SK-N-SH (cell line): ENCODE data around the gene COL8A2. TPM values are rescaled to one million over a fixed set of nuclear protein-coding genes. Genes with fewer than 3 reads are reported as not detected.

Source experiments
- CTCF ChIA-PET: fragments of 300-600, 350-600 bp; formaldehyde crosslinking; extraction: SDS; loops from one replicate; lab custom pipeline; 2021; lab: Yijun Ruan, JAX
- POLR2A ChIA-PET: fragments of 350-600 bp; sonication (Branson Sonifier 250); formaldehyde crosslinking; extraction: SDS; loops from one replicate; lab custom pipeline; 2020; ENCODE audit warnings: antibody characterized with exemption, inconsistent platforms; lab: Yijun Ruan, JAX
- DNase-seq: peaks from one replicate; pipeline ENCODE4 v3.0.0; 2012
- H2AFZ ChIP-seq: fragments of 200-600 bp; sonication (generic); 2 replicates; pipeline ENCODE4 v1.8.1; 2016; ENCODE audit warnings: antibody characterized with exemption, mild to moderate bottlenecking, low read depth
- H3F3A ChIP-seq: fragments of 200-600 bp; sonication (generic); replicated peaks from 2 replicates; pipeline ENCODE3; 2016; ENCODE audit warnings: antibody characterized with exemption, mild to moderate bottlenecking; ENCODE audit not compliant: insufficient read depth
- H3K27ac ChIP-seq, 2 experiments: fragments of 200-500 bp in 1 of 2; fragments of 200-600 bp in 1 of 2; sonication (Bioruptor generic) in 1 of 2; sonication (generic), shearing (Covaris generic) in 1 of 2; 2 replicates each; pipeline versions ENCODE4 v1.5.1 to v1.6.1; 2014 to 2016; ENCODE audit warnings: low read depth in 2 of 2, inconsistent platforms in 1 of 2, low read length in 1 of 2, mild to moderate bottlenecking in 1 of 2, mixed read lengths in 1 of 2
- H3K27me3 ChIP-seq: fragments of 200-600 bp; sonication (generic), shearing (Covaris generic); 2 replicates; pipeline ENCODE4 v1.6.1; 2016; ENCODE audit warnings: mixed run types; ENCODE audit not compliant: insufficient read depth
- H3K36me3 ChIP-seq, 2 experiments: fragments of 200-500 bp in 1 of 2; fragments of 200-600 bp in 1 of 2; sonication (Bioruptor generic) in 1 of 2; sonication (generic) in 1 of 2; replicated peaks in 1 of 2; 2 replicates each; pipeline versions ENCODE3 to v1.5.1; 2014 to 2016; ENCODE audit warnings: low read length in 1 of 2, mild to moderate bottlenecking in 1 of 2; ENCODE audit not compliant: insufficient read depth in 2 of 2, control insufficient read depth in 1 of 2
- H3K4me1 ChIP-seq, 2 experiments: fragments of 200-500 bp in 1 of 2; fragments of 200-600 bp in 1 of 2; sonication (Bioruptor generic) in 1 of 2; sonication (generic), shearing (Covaris generic) in 1 of 2; 2 replicates each; pipeline versions ENCODE4 v1.5.1 to v1.6.1; 2014 to 2016; ENCODE audit warnings: low read depth in 1 of 2, low read length in 1 of 2, mixed run types in 1 of 2; ENCODE audit not compliant: insufficient read depth in 2 of 2, control insufficient read depth in 1 of 2
- H3K4me2 ChIP-seq: fragments of 200-600 bp; sonication (generic), shearing (Covaris generic); 2 replicates; pipeline ENCODE4 v1.6.1; 2017; ENCODE audit warnings: mixed run types
- H3K4me3 ChIP-seq, 2 experiments: fragments of 200-500 bp in 1 of 2; fragments of 200-600 bp in 1 of 2; sonication (Bioruptor generic) in 1 of 2; sonication (generic), shearing (Covaris generic) in 1 of 2; 2 replicates each; pipeline versions ENCODE4 v1.5.1 to v1.8.1; 2014 to 2016; ENCODE audit warnings: low read depth in 2 of 2, inconsistent platforms in 1 of 2, low read length in 1 of 2, mild to moderate bottlenecking in 1 of 2, mixed read lengths in 1 of 2, moderate library complexity in 1 of 2
- H3K79me2 ChIP-seq: fragments of 200-600 bp; sonication (generic); 2 replicates; pipeline ENCODE4 v1.8.1; 2017; ENCODE audit warnings: mild to moderate bottlenecking; ENCODE audit not compliant: insufficient read depth
- H3K9ac ChIP-seq: fragments of 200-600 bp; sonication (generic); 2 replicates; pipeline ENCODE4 v1.6.1; 2017; ENCODE audit warnings: mixed run types
- H3K9me2 ChIP-seq: fragments of 200-600 bp; sonication (generic); 2 replicates; pipeline ENCODE4 v1.6.1; 2017; ENCODE audit warnings: mixed run types
- H3K9me3 ChIP-seq: fragments of 200-600 bp; sonication (generic); 2 replicates; pipeline ENCODE4 v1.6.1; 2017; ENCODE audit warnings: mixed run types, mild to moderate bottlenecking, moderate library complexity
- H4K20me1 ChIP-seq: fragments of 200-600 bp; sonication (generic); 2 replicates; pipeline ENCODE4 v1.6.1; 2017; ENCODE audit warnings: mild to moderate bottlenecking, mixed run types; ENCODE audit not compliant: insufficient read depth
- ELF1 ChIP-seq: IDR thresholded peaks from 2 replicates; pipeline ENCODE4 v1.4.0; 2012
- EZH2phosphoT487 ChIP-seq: fragments of 200-600 bp; sonication (generic); IDR thresholded peaks from 2 replicates; pipeline ENCODE4 v1.6.1; 2017; ENCODE audit warnings: low read depth, mixed run types, mild to moderate bottlenecking, antibody characterized with exemption, moderate library complexity, borderline replicate concordance
- FOXJ3 ChIP-seq: sonication (generic); formaldehyde crosslinking; IDR thresholded peaks from 2 replicates; pipeline ENCODE4 v1.5.1; 2020; ENCODE audit warnings: mild to moderate bottlenecking, missing genetic modification reagents
- GABPA ChIP-seq: IDR thresholded peaks from 2 replicates; pipeline ENCODE4 v1.4.0; 2012; ENCODE audit warnings: low read depth, mild to moderate bottlenecking
- GATA2 ChIP-seq: sonication (generic); formaldehyde crosslinking; IDR thresholded peaks from 2 replicates; pipeline ENCODE4 v1.5.0; 2020; ENCODE audit warnings: mild to moderate bottlenecking, missing genetic modification reagents
- PBX3 ChIP-seq: IDR thresholded peaks from 2 replicates; pipeline ENCODE4; 2012
- RAD21 ChIP-seq: IDR thresholded peaks from 2 replicates; pipeline ENCODE4 v1.6.1; 2012; ENCODE audit warnings: mild to moderate bottlenecking, low read length
- RCOR1 ChIP-seq: fragments of 150-350 bp; IDR thresholded peaks from 2 replicates; pipeline ENCODE4 v1.6.1; 2017; ENCODE audit warnings: antibody characterized with exemption, low read length
- RFX5 ChIP-seq: IDR thresholded peaks from 2 replicates; pipeline ENCODE4 v1.6.1; 2012; ENCODE audit warnings: mild to moderate bottlenecking, improper control_type of control experiment, low read length
- SMC3 ChIP-seq: IDR thresholded peaks from 2 replicates; pipeline ENCODE4 v1.6.1; 2012; ENCODE audit warnings: low read depth, low read length, improper control_type of control experiment
- TAF1 ChIP-seq: IDR thresholded peaks from 2 replicates; pipeline ENCODE4 v1.6.1; 2012; ENCODE audit warnings: low read depth, mild to moderate bottlenecking, low read length, moderate library complexity, borderline replicate concordance
- TEAD4 ChIP-seq: IDR thresholded peaks from 2 replicates; pipeline ENCODE4 v1.4.0; 2012; ENCODE audit warnings: mild to moderate bottlenecking, borderline replicate concordance; ENCODE audit not compliant: insufficient read depth
- USF2 ChIP-seq: fragments of 150-350 bp; IDR thresholded peaks from 2 replicates; pipeline ENCODE4 v1.6.1; 2017; ENCODE audit warnings: antibody characterized with exemption, low read length, low read depth, borderline replicate concordance
- WGBS: methylation state at CpG from one replicate; pipeline ENCODE4 v1.1.6; 2017; ENCODE audit warnings: low lambda C conversion rate; 5-methylcytosine and 5-hydroxymethylcytosine counted together
- polyA plus RNA-seq, 3 experiments: library from polyadenylated mRNA; depleted of rRNA; stranded (reverse); fragments of >200 nt; gene quantifications; 2 replicates each; pipeline ENCODE4 v1.2.3, GENCODE V29; 2012
- TF ChIP-seq, protein P1 (sequence below): IDR thresholded peaks from 2 replicates; pipeline ENCODE4 v1.4.0; 2012; ENCODE audit warnings: low read depth

Gene COL8A2
- polyA plus RNA-seq, 1 of the 3 experiments (the other 2 are of a cell fraction): 3.1 TPM

DNA sequence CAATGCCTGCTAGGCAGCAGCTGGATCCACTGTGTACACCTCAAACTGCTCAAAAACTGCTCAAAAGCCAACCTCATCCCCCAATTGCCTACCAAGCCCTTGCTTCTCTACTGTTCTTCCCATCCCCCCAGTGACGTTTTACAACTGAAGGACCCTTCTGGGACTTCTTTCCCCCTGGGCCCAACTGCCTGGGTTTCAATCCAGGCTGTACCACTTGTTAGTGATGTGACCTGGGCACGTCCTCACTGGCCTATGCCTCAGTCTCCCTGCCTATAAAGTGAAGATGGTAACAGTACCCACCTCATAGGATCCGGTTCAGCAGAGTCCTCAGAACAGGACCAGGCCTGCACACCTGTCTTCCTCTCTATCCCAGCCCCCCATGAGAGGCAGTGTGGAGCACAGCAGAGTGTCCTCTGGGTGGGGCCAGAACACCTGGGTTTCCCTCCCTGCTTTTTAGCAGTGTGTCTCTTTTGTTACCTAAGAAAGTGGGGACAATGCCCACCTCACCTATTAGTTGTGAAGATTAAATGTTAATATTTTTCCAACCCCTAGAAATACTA is 43.0 kb downstream of the COL8A2 start:
- 87% methylated on average over 3 of the region's 3 CpGs for WGBS
- CTCF ChIA-PET: no interaction called here
- Histone ChIP-seq H3K9me2 (no peaks in the 10 kb centered on the region), H3K27me3 (no peaks in the 10 kb centered on the region), H4K20me1 (no peaks in the 10 kb centered on the region), H3K27ac (no peak overlapping the region), H3K9ac (no peak overlapping the region), H3K4me2 (no peak overlapping the region), H3F3A (peaks cover 6% of the 10 kb centered on the region), H3K36me3 (no peaks in the 10 kb centered on the region), H3K9me3 (no peaks in the 10 kb centered on the region), H2AFZ (no peak overlapping the region), H3K79me2 (no peaks in the 10 kb centered on the region), H3K4me1 (peaks cover 0 to 8% of the 10 kb centered on the region in 2 experiments; a peak in 1 of 4 replicates)
- DNase-seq: no peak
- no peak for TF ChIP-seq TAF1
- no peak for TF ChIP-seq GABPA
- TF ChIP-seq PBX3: no peak
- TF ChIP-seq USF2: no peak
- no peak for TF ChIP-seq FOXJ3 (CRISPR knock-in tag)
- no peak for TF ChIP-seq RFX5
- TF ChIP-seq, protein P1, sequence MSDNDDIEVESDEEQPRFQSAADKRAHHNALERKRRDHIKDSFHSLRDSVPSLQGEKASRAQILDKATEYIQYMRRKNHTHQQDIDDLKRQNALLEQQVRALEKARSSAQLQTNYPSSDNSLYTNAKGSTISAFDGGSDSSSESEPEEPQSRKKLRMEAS: no peak
- no peak for TF ChIP-seq RCOR1
- TF ChIP-seq EZH2phosphoT487: no peak
- TF ChIP-seq TEAD4: no peak
- no peak for TF ChIP-seq ELF1
- TF ChIP-seq GATA2: no peak
- TF ChIP-seq RAD21: no peak
- TF ChIP-seq, all 33 proteins: peak for 0
- POLR2A ChIA-PET: no interaction called here
- H3K4me3 ChIP-seq: no peak overlapping the region

GRCh38 chr1:36080801-36081200 is 44.2 kb downstream of the COL8A2 start:
- Histone ChIP-seq H3K9me2 (no peaks in the 10 kb centered on the region), H3K4me1 (peaks cover 0 to 8% of the 10 kb centered on the region in 2 experiments; a peak in 1 of 4 replicates), H3F3A (peaks cover 6% of the 10 kb centered on the region), H3K9ac (no peak overlapping the region), H3K79me2 (no peaks in the 10 kb centered on the region), H3K36me3 (no peaks in the 10 kb centered on the region), H4K20me1 (no peaks in the 10 kb centered on the region), H3K4me2 (no peak overlapping the region), H3K27me3 (no peaks in the 10 kb centered on the region), H3K4me3 (no peak overlapping the region), H3K9me3 (no peaks in the 10 kb centered on the region), H2AFZ (no peak overlapping the region), H3K27ac (no peak overlapping the region)
- no peak for DNase-seq
- POLR2A ChIA-PET: no interaction called here
- CTCF ChIA-PET: no interaction called here
- WGBS: 90% methylated on average over 6 of the region's 6 CpGs
- TF ChIP-seq SMC3: no peak
